Upper lobe of left lung (tissue), 4 donors: ENCODE results near the gene GALNT8.

Source experiments
- EP300 ChIP-seq, 4 donors: sonication (generic); formaldehyde crosslinking; IDR thresholded peaks; one replicate each; pipeline ENCODE4 v1.5.1; 2017; ENCODE audit warnings: antibody characterized with exemption in 4 of 4, control low read depth in 2 of 4
- POLR2A ChIP-seq, 4 donors: fragments of 450-650 bp; IDR thresholded peaks; one replicate each; pipeline ENCODE4 v1.5.1; 2016 to 2017; ENCODE audit warnings: antibody characterized with exemption in 4 of 4, mild to moderate bottlenecking in 2 of 4
- POLR2AphosphoS5 ChIP-seq, 2 donors: sonication (generic); formaldehyde crosslinking; IDR thresholded peaks; one replicate each; pipeline ENCODE4 v1.5.1; 2017; ENCODE audit warnings: antibody characterized with exemption in 2 of 2
- TF ChIP-seq, protein P1 (sequence below), 6 experiments: fragments of 450-650 bp in 4 of 6; fragments of 200-600 bp in 2 of 6; sonication (generic) in 2 of 6; IDR thresholded peaks; one replicate each; pipeline ENCODE4 v1.5.1; 2016 to 2019; ENCODE audit warnings: antibody characterized with exemption in 6 of 6

DNA sequence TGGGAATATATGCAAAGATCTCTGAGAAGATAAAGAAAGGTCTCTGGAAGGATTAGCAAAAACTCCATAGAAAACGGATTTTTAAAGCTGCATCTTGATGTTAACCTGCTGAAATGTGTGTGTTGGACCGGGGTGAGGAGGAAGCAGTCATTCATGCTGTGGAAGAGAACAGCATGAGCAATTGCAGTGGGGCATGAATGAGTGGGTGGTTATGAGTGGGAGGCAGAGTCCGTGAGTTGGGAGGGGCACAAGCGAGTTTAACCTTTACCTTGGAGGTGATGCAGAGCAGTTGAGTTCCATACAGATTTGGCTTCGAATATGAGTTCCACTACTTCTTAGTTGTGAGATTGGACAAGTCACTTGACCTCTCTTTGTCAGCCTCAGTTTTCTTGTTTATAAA lies 29.4 kb upstream of the GALNT8 start:
- TF ChIP-seq, protein P1, sequence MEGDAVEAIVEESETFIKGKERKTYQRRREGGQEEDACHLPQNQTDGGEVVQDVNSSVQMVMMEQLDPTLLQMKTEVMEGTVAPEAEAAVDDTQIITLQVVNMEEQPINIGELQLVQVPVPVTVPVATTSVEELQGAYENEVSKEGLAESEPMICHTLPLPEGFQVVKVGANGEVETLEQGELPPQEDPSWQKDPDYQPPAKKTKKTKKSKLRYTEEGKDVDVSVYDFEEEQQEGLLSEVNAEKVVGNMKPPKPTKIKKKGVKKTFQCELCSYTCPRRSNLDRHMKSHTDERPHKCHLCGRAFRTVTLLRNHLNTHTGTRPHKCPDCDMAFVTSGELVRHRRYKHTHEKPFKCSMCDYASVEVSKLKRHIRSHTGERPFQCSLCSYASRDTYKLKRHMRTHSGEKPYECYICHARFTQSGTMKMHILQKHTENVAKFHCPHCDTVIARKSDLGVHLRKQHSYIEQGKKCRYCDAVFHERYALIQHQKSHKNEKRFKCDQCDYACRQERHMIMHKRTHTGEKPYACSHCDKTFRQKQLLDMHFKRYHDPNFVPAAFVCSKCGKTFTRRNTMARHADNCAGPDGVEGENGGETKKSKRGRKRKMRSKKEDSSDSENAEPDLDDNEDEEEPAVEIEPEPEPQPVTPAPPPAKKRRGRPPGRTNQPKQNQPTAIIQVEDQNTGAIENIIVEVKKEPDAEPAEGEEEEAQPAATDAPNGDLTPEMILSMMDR (IDR thresholded peaks at IDR 0.05), result no peak
- TF ChIP-seq EP300 (IDR thresholded peaks at IDR 0.05), result no peak
- no peak for TF ChIP-seq POLR2A (IDR thresholded peaks at IDR 0.05)
- no peak for TF ChIP-seq POLR2AphosphoS5 (IDR thresholded peaks at IDR 0.05)
